ENCODE measurements around the gene PRPF18.

PRPF18 gene

GRCh38 chr10:13644866-13645265 is 58.1 kb downstream of the PRPF18 start:
- no peak for DNase-seq

- no peak for DNase-seq
Observed at GRCh38 chr10:13648425-13648824, 61.7 kb downstream of the PRPF18 start.

- no peak for DNase-seq
Observed at GRCh38 chr10:13649844-13650520, 63.2 kb downstream of the PRPF18 start.

DNA sequence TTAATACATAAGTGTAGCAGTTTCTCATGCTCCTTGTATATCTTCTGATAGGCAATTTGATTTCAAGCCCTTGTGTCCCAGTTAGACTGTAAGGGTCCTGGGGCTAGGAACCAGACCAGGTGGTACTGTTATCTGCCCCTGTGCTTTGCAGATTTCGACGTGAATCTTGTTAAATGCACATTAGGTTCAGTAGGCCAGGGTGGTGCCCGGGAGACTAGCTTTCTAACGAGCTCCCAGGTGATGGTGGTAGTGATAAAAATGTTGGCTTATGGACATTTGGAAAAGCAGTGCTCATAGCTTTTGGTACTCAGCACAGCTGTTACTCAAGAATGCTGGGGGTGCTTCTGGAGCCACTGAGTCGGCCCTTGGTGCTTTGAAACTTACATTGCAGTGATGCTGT is 64.2 kb downstream of the PRPF18 start:
- no peak for DNase-seq

DNA sequence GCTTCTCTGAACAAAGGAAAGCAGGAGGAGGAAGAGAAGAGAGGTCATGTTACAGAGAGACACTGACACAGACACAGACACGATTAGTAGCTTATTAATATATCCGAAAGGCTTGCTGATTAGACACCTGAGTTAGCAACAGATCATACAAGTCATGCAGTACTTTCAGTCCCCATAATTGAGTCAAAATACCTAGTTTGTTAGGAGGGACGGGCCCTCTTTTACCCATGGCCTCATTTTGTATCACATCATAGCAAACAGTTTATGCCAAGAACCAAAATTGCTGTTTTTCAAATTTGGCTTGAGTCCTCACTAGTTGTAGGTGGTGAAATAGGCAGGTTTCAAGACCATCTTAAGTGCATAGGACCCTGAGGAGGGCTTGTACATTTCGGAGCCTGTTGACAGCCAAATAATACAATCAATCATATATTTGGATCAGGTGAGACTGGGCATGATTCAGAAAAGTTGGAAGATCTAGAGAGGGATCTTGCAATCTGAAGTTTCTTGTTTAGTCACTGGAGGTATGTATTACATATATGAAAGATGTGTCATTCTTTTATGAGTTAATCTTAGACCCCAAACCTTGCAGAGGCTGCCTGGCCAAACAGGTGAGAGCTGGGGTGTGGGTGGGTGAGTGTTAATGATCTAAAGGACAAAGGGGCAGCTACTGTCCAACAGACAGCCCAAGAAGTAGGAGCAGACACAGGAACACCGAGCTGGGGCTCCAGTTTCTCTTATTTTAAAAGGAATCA is 65.4 kb downstream of the PRPF18 start:
- no peak for DNase-seq

GRCh38 chr10:13652860-13653259 is 66.1 kb downstream of the PRPF18 start:
- no peak for DNase-seq

DNA sequence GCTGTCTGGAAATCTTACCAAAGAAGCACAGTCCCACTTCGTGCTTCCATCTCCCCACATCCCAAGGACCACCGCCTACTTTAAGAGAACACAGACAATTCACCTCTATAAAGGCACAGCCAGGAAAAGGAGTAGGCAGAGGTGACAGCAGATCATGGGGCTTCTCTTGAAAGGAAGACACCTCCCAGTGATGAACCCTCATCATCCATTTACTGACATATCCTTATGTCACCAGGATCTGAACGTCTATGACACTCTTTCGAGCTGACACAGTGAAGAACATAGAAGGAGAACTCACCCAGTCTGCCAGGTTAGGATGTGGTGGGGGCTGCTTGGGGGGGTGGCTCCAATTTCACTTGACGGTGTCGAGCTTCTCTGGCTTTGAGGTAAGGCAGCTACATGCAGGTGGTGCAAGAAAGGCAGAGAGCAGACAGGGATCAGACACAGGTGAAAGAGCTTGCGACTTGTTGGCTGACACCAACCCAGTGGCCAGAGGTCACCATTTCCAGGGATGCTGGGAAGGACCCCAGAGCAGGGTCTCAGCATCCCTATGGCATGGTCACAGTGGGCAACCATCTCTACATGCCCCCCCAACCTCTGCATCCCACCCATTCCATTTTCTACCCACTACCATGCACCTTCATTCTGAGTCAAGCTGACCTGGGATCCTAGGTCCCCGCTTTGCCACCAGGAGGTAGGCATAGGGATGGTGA is 67.5 kb downstream of the PRPF18 start:
- no peak for DNase-seq

- no peak for DNase-seq
Observed at GRCh38 chr10:13654846-13655245, 68.1 kb downstream of the PRPF18 start.

DNA sequence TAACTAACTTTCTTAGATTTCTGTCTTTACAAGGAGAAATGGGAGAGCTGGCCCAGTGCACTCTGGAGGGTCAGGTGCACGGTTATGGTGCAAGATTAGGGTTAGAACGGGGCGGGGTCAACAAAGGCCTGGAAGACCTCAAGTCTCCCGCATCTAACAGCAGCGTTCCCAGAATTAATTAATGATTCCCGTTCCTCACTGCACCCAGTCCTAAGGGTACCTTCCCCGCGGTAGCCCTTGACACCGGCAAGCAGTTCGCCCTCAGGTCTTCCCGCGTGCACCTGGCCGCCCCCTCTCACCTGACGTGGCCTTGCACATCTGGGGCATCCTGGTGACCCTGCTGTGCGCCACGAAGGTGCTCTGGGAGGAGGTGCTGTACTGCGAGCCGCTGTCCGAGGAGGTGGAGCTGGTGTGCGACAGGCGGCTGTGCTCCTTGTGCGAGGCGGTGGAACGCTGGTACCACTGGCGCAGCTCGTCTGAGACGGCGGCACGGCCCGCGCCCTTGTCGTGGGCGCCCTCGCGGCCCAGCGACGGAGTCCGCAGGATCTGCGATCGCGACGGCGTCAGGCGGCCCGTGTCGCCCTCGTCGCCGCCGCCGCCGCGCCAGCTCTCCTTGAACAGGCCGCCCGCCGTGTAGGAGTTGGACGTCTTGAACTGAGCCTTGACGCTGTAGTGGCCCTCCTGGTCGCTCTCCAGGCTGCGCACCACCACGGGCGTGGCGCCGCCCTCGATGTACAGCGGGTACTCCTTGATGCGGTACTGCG is 69.8 kb downstream of the PRPF18 start:
- DNase-seq: no peak

DNA sequence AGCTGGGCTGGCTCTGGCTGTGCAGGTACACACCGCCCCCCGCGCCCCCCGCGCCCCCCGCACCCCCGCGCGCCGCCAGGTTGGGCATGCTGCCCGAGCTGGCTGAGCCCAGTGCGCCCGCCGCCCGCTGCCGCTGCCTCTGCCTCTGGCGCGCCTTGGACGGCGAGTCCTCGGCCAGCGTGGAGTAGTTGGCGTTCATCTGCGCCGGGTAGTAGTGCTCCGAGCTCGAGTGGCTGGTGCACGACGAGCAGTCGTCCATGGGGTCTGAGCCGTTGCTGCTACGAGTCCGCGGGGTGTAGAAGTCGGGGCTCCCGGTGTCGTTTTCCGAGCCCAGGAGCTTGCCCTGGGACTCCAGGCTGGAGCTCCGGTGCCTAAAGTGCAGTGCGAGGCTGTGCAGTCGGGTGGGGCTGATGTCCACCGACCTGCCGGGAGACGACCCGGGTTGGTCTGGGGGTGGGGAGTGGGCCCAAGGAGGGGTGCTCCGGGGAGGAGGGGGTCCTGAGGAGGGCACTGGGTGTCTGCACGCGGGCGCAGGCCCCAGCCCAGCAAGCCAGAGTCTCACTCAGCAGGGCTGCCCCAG is 70.4 kb downstream of the PRPF18 start:
- DNase-seq: no peak

- no peak for DNase-seq
Observed at GRCh38 chr10:13658264-13658663, 71.5 kb downstream of the PRPF18 start.

GRCh38 chr10:13658871-13659685 is 72.3 kb downstream of the PRPF18 start:
- no peak for DNase-seq

DNA sequence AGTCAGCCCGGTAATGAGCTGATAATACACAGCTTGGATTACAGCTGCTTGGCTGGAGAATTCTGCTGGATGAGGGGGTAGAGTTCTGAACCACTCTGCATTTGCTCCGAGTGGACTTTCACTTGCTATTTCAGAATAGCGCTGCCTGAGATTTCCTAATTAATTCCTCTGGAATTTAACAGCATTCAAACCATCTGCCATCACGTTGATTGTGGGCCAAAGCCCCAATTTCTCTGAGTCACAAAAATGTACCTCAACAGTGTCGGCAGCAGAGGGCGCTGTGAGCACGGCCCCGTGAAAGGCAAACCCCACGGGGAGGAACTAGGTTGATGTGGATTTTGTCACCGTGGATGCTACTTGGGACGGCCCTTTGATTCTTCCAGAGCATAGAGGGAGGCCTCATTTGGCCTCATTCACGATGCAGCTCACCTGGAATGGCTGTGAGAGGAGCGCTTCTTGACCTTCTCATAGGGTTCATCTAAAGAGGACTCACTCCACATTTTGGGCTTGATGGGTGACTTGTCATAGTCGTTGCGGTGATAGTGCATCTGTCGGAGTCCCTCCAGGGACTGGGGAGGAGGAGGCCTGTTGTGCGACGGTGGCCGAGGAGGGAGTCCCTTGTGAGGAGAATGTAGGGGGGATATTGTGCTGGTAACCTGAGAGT is 73.3 kb downstream of the PRPF18 start:
- peak; percentile 59 to 63 for DNase-seq

- no peak for DNase-seq
Observed at GRCh38 chr10:13660551-13660920, 73.8 kb downstream of the PRPF18 start.

GRCh38 chr10:13661256-13661655 is 74.5 kb downstream of the PRPF18 start:
- no peak for DNase-seq

GRCh38 chr10:13665516-13666262 is 78.9 kb downstream of the PRPF18 start:
- no peak for DNase-seq

- DNase-seq: no peak
Observed at GRCh38 chr10:13668126-13668525, 81.4 kb downstream of the PRPF18 start.

DNA sequence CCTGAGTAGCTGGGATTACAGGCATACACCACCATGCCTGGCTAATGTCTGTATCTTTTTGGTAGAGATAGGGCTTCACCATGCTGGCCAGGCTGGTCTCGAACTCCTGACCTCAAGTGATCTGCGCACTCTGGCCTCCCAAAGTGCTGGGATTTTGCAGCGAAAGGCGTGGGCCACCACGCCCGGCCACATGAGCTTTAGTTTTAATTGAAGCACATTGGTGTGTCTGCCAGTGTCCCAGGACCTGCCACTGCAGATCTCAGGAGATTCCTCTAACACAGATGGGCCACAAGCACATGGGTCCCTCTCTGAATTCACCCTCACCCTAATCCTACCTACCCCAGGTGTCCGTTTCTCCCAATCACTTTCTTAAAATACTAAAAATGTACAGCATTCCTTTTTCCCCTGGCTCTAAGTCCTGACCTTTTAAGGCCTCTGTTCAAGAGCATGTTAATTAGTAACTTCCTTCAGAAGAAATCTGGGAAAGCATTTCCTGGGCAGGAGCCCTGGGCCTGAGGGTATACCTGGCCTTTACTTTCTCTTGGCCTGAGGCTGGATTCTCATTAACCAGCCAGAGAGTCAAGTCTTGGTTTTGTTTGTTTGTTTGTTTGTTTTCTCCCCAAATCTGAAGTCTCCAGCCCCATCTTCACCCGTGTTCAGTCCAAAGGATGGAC is 82.6 kb downstream of the PRPF18 start:
- no peak for DNase-seq

- no peak for DNase-seq
Observed at GRCh38 chr10:13669901-13670300, 83.1 kb downstream of the PRPF18 start.

GRCh38 chr10:13670311-13670710 is 83.5 kb downstream of the PRPF18 start:
- DNase-seq: no peak

Data from CD4-positive, alpha-beta T cell treated with Interferon alpha-2 for 1 hour (primary cell).